22Rv1 (cell line): ENCODE data around the gene ATP8B4.

Source experiments
- ZFX ChIP-seq: fragments of 450-650 bp; IDR thresholded peaks from 2 replicates; pipeline ENCODE4 v1.6.1; 2017; ENCODE audit warnings: antibody characterized with exemption, borderline replicate concordance
- TF ChIP-seq, protein P1 (sequence below): fragments of 450-650 bp; IDR thresholded peaks from 2 replicates; pipeline ENCODE4 v1.5.1; 2017; ENCODE audit warnings: mild to moderate bottlenecking

DNA sequence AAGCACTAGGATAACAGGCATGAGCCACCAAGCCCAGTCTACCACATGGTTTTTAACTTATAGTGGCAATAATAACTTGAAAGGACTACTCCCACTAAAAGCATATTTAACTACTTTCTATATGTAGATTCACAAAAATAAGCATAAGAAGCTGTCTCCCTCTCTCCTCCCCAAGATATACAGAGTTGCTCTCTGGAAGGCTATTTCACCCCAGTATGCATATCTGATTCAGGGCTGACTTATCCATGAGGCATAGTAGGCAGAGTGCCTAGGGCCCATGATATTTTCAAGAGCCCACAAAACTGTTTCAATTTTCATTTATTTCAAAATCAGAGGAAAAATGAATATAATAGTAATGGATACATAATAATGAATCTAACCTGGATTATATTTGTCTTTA is 20.5 kb downstream of the ATP8B4 start:
- TF ChIP-seq, protein P1, sequence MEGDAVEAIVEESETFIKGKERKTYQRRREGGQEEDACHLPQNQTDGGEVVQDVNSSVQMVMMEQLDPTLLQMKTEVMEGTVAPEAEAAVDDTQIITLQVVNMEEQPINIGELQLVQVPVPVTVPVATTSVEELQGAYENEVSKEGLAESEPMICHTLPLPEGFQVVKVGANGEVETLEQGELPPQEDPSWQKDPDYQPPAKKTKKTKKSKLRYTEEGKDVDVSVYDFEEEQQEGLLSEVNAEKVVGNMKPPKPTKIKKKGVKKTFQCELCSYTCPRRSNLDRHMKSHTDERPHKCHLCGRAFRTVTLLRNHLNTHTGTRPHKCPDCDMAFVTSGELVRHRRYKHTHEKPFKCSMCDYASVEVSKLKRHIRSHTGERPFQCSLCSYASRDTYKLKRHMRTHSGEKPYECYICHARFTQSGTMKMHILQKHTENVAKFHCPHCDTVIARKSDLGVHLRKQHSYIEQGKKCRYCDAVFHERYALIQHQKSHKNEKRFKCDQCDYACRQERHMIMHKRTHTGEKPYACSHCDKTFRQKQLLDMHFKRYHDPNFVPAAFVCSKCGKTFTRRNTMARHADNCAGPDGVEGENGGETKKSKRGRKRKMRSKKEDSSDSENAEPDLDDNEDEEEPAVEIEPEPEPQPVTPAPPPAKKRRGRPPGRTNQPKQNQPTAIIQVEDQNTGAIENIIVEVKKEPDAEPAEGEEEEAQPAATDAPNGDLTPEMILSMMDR = no peak
- TF ChIP-seq ZFX = no peak
